Effector CD8-positive, alpha-beta T cell (primary cell): ENCODE data around the gene NOS2.
"Not testable (repeated sequence)": the region's sequence is repeated elsewhere in the genome, so short reads cannot be mapped to it uniquely, and the experiment has no call there.

Source experiments
- DNase-seq: peaks from one replicate; lab custom pipeline; 2025; lab: John Stamatoyannopoulos, UW

The NOS2 gene

DNA sequence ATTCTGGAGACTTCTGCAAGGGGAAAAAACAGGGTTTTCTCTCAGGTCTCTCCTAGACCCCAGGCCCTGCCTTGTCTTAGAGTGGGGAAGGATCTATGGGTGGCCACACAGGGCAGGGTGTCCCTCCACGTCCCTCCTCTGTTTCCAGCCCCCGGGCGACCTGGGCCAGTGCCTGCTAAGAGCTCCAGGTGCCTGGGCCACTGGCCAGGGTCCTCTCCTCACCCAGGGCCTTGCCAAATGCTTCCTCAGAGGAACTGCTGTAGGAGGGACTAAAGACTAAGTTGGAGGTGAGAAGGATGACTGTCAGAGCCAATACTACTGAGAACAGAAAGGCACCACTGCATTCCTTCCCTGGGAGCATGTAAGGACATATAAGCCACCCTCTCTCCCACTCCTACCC lies 11.4 kb downstream of the NOS2 start:
- DNase-seq = no peak

- DNase-seq = no peak
These were observed 16.6 kb downstream of the NOS2 start for GRCh38 chr17:27783440-27784350.

DNA sequence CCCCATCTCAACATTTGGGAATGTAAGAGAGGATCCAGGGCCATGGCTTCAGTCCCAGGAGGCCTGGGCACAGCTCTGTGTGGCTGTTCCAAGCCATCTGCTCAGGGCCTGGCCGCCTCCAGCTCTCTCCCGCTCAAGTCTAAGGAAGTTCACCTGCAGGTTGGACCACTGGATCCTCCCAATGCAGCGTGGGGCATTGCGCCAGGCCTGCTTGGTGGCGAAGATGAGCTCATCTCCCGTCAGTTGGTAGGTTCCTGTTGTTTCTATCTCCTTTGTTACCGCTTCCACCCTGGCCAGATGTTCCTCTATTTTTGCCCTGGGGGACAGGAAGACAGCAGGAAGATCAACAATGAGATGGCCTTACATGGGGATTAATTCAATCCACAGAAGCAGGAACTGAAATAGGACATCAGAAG lies 17.5 kb downstream of the NOS2 start:
- DNase-seq = no peak

DNA sequence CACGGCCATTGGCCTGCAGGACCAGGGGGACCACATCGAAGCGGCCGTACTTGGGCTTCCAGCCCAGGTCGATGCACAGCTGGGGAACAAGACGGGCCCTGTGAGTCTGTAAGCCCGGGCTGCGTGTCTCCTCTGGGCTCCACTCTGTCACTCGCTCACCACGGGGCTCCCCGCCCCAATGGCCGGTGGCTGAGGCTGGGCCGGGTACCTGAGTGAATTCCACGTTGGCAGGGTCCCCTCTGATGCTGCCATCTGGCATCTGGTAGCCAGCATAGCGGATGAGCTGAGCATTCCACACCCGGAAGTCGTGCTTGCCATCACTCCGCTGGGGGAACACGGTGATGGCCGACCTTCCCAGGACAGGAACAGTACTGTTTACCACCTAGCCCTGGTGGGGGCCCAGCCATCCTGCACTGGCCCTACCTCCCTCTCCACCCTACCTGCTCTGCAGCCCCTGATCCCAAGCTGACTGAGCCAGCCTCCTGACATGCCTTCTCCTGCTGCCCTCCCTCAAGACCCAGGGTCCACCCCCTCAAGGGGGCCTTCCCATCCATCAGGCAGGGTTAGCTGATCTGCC lies 19.4 kb downstream of the NOS2 start:
- DNase-seq = no peak

DNA sequence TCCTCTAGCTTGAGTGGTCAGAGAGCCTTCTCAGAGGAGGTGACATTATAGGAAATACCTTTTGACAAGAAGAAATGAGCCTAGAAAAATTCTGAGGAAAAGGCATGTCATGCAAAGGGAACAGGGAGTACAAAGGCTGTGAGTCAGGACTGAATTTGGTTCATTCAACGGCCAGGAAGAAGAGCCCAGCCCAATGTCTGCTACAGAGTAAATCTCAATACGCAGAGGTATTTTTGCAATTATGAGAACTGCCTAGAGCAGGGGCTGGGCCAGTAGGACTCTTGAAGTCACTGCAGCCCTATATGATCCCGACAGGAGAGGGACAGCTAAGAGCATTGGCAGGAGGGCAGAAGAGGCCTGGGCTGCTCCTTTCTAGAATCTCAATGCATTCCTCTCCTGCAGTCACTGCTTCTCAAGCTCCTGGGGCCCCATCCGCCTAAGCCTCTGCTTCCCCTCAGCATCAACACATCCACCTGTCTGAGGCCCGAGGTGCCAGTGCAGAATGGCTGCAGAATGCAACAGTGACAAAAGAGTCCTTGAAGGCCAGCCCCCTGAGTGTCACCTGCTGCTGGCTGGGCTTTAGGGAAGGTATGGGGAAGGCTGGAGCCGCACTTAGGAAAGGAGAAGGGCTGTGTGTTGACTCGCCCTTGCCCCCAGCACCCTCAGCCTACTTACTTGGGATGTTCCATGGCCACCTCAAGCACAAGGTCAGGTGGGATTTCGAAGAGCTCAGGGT lies 20.1 kb downstream of the NOS2 start:
- no peak for DNase-seq

DNA sequence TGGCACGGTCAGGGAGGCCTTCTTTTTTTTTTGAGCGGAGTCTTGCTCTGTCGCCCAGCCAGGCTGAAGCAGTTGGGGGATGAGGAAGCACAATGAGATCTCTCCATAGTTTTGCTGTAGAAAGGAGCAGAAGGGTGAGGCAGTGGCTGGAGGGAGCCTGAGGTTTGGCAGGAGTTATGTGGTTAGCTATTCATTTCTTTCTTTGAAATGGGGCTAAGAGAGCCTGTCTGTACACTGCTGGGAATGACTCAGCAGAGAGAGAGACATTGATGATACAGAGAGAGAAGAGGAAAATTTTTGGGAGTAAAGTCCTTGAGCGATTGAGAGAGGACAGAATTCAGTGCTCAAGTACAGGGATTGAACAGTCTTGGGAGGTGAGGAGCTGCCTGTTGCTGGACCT lies 22.1 kb downstream of the NOS2 start:
- no peak for DNase-seq

GRCh38 chr17:27776882-27777624 lies 23.3 kb downstream of the NOS2 start:
- no peak for DNase-seq

DNA sequence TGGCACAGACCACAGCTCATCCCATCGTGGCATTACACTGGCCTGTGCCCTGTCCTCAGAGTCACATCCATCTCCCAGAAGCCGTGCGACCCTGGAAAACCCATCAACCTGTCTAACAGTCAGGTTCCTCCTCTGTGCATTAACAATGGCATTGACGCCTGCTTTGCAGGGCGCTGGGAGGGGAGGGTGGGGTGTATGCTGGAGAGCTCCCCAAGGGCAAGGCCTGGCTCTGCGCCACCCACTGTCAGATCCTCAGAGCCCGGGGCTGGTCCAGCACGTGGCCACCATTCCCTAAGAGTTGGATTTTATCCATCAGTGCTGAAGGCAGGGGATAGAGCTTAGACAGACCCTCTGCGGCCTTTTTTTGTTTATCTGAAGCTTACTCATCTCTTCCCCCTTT lies 28.7 kb downstream of the NOS2 start:
- no peak for DNase-seq

DNA sequence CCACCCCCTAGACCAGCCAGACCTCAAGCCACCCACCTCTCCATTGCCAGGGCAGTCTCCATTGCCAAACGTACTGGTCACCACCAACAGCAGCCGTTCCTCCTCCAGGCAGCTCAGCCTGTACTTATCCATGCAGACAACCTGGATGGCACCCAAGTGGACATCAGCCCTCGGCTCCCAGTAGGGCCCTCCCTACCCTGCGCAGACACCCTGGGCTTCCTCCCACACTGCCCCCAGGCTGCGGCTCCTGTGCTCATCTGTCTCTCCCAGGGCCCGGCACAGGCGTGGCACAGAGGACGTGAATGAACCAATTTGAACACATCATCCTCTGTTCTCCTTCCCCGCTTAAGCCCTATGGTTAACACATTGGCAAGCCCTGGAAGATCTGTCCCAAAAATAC lies 29.5 kb downstream of the NOS2 start:
- no peak for DNase-seq

- DNase-seq = no peak
These were observed 31.4 kb downstream of the NOS2 start for GRCh38 chr17:27768858-27769410.

- no peak for DNase-seq
These were observed 33.9 kb downstream of the NOS2 start for GRCh38 chr17:27766438-27766837.

- no peak for DNase-seq
These were observed 35.0 kb downstream of the NOS2 start for GRCh38 chr17:27765353-27765752.

DNA sequence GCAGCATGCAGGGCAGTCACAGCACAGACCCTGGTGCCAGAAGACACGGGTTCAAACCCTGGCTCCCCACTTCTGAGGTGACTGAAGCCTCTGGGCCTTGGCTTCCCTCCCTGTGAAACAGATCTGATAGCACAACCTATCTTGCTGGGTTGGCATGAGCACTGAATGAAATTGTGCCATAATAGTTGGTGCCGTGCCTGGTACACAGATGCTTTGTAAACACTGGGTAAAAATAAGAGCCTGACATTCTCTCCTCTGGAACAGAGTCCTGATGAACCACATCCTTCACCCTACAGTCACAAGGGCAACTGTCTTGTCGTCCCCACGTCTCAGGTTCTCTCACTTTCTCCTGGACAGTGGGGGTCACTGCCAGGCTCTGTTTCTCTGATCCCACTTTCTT lies 35.7 kb downstream of the NOS2 start:
- DNase-seq = no peak

- no peak for DNase-seq
These were observed 37.6 kb downstream of the NOS2 start for GRCh38 chr17:27762527-27763305.

DNA sequence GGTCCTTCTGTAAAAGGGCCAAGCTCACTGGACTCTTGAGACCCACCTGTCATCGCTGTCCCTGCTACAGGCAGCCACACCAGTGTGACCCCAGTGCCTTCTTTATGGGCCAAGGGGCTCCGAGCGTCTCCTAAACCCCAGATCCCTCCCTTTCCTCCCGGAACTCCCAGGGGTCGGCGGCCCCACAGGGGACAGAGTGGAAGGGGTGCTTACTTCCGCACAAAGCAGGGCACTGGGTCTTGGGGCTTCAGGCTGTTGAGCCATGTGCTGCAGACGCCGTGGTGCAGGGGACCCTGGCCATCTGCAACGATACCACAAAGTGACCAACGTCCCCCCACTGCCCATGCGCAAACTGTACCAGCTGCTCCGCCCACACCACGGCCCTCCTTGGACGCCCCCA lies 39.4 kb downstream of the NOS2 start:
- not testable (repeated sequence) for DNase-seq

DNA sequence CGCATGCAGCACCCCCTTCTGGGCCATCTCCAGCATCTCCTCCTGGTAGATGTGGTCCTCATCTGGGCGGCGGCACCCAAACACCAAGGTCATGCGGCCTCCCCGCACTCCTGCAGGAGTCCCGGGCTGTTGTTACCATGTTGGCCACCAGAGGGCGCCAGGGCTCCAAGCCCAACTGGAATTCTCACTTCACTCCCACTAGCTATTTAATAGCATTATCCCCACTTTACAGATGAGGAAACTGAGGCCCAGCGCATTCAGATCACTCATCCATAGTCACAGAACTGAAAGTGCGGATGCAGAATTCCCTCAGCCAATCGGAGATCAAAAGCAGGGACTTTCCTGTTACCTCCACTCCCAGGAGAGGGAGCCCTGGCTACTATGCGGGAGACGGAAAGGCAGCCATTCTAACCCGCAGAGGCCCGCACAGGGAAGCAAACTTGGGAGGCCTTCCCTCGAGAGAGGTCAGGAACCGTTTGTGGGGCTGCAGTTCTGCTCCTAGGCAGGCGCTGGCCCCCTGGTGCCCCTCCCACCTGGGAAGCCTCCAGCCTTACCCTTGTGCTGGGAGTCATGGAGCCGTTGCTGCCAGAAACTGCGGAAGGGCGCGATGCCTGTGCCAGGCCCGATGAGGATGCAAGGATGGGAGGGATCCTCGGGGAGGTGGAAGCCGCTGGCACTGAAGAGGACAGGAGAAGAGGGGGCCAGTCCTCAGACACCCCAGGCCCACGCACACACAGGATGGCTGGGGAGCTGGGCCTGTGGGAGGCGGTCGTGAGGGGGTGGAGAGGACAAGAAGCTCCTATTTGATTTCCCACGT lies 40.1 kb downstream of the NOS2 start:
- peak; percentile 54 for DNase-seq

DNA sequence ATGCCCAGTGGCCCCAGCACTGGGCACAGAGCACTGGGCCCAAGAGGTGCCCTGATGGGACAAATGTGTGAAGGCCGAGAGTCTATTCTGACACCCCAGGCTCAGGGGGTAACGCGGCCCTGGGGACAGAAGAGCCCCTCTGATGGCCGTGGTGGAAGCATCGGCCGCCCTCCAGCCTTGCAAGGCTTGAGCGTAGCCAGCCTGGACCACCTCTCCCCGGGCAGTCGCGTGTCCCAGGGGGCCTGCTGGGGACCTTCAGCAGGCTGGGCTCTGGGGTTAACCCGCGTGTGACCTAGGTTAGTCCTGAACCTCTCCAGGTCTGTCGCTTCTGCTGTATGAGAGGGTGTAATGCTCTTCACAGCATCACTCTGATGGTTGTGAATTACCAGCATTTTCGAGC lies 40.8 kb downstream of the NOS2 start:
- no peak for DNase-seq

- no peak for DNase-seq
These were observed 43.6 kb downstream of the NOS2 start for GRCh38 chr17:27756467-27757371.
